ENCODE results near the gene CCDC61. TPM values are rescaled to one million over a fixed set of nuclear protein-coding genes. Genes with fewer than 3 reads are reported as not detected.

CCDC61 gene, protein sequence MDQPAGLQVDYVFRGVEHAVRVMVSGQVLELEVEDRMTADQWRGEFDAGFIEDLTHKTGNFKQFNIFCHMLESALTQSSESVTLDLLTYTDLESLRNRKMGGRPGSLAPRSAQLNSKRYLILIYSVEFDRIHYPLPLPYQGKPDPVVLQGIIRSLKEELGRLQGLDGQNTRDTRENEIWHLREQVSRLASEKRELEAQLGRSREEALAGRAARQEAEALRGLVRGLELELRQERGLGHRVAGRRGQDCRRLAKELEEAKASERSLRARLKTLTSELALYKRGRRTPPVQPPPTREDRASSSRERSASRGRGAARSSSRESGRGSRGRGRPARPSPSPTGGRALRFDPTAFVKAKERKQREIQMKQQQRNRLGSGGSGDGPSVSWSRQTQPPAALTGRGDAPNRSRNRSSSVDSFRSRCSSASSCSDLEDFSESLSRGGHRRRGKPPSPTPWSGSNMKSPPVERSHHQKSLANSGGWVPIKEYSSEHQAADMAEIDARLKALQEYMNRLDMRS
- 10 to 100 TPM; 24.3 to 27.6 TPM for total RNA-seq

DNA sequence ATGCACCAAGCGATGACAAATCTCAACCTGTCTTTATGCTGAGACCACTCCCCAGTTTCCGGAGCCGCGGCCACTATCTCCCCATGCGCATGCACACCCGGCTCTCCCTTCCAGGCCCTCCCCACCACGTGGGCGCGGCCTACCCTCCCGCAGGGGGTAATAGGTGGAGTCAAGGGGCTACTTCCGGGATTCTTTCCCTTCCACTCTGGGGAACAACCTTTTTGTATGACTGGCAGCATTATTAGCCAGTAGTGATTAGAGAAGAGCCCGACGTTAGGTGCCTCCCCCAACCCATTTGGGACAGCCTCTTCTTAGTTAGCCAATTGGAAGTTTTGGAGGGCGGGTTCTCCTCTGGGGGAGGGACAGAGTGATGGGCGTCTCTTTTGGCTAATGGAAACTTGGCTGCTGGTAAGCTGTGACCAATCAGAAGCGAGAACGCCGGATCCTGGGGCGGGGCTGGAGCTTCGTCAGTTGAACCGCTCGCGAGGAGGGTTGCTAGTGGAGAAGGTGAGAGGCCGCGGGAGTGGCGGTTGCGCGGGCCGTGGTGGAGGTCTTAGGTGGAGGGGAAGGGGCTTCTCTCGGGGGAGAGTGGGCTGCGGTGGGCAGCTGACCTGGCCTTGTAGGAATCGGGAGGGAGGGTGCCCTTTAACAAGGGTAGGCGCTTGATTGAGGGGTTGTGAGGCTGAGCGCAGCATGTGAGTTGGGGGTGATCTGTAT, at the start of gene CCDC61:
TSS of gene CCDC61 (plus strand) at position 470 of the 717 bp plus-strand sequence. CDS start 7,552 bp downstream, outside the sequence.
- Mint-ChIP-seq H3K9me3 (no peaks in the 10 kb centered on the region), H3K4me1 (peaks cover 20% of the 10 kb centered on the region), H3K27me3 (peaks cover 4% of the 10 kb centered on the region), H3K36me3 (ENCODE audit: low read depth) (peaks cover 14% of the 10 kb centered on the region), H3K4me3 (no peak within 1 kb of the TSS), H3K27ac (no peak within 1 kb of the TSS)
- peak; percentile 97 for ATAC-seq (replicated peaks)

DNA sequence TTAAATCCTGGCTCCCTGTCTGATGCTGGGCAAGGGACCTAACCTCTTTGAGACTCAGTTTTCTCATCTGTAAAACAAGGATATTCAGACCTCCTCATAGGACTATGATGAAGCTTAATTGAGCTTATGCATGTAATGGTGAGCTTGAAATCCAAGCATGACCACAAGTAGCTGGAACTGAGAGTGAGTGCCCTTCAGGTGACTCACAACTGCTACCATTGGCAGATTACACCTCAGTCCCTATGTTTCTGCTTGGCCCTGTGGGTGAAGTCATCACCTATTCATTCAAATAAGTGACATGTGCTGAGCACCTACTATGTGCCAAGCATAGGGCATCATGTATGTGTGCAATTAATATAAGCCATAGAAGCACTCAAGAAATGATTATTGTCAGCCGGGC, 47.3 kb upstream of the CCDC61 start:
- peak; percentile 29 for ATAC-seq (replicated peaks)
- H3K4me1 Mint-ChIP-seq: no peaks in the 10 kb centered on the region

DNA sequence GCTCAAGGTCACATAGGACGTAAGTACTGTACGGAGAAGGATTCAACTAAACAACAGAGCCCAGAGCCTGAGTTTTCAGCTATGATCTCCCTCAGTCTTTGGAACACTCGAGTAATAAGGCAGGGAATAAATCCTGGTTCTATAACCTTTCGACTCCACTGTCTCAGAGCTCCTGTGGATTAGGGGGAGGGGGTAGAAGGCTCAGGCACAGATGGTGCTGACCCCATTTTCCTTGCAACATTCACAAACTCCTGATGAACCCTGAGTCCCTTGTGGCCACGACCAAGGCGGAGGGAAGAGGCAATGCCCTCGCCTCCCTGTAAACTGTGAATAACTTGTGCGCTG, 43.0 kb upstream of the CCDC61 start:
- Mint-ChIP-seq H3K27ac (no peak overlapping the region), H3K27me3 (peaks cover 24% of the 10 kb centered on the region), H3K4me3 (peak overlapping the region; percentile 79), H3K9me3 (peaks cover 3% of the 10 kb centered on the region), H3K36me3 (ENCODE audit: low read depth) (no peaks in the 10 kb centered on the region), H3K4me1 (peaks cover 12% of the 10 kb centered on the region)
- no peak for ATAC-seq (replicated peaks)

More for the DNA sequence above, 47.3 kb upstream of the CCDC61 start:
- Mint-ChIP-seq H3K9me3 (no peaks in the 10 kb centered on the region), H3K27me3 (peaks cover 23% of the 10 kb centered on the region), H3K36me3 (ENCODE audit: low read depth) (no peaks in the 10 kb centered on the region), H3K27ac (no peak overlapping the region), H3K4me3 (no peak overlapping the region)

DNA sequence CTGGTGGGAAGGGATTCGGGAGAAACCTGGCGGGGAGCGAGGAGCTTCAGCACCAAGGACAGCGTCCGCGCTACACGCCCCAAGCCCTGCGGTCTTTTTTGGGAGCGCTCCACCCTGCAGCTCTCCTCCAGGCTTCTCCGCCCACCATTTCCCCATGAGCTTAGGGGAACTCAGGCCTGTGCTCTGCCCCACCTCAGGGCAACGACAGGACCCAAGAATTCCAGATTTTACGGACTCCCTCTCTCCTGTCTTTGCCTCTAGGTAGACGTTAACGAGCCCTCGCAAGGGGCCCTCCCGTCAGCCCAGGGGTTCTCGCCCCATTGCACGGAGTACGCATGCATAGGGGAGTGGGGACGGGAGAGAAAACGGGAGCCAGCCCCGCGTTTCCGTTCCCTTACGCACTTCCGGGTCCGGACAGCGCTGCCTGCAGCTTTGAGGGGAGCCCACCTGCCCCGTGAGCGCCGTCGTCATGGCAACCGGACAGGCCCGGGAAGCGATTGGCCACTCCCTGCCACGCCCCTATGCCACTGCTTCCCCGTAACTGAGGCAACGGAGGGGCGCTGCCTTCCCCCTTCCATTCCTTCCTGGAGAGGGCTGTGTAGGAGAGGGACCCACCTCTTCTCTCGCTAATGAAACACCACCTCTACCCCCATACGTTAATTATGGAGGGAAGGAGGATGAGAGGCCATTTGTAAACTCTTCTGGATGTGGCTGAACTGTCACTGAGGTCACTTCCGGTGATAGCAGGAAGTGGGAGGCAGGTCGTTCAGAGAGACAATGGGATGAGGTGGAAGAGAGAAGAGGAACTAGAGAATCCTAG, 42.4 kb upstream of the CCDC61 start:
- Mint-ChIP-seq H3K27me3 (peaks cover 24% of the 10 kb centered on the region), H3K4me3 (peak overlapping the region; percentile 79), H3K27ac (no peak overlapping the region), H3K4me1 (peaks cover 12% of the 10 kb centered on the region), H3K36me3 (ENCODE audit: low read depth) (no peaks in the 10 kb centered on the region), H3K9me3 (peaks cover 3% of the 10 kb centered on the region)
- ATAC-seq (replicated peaks): peak; percentile 67

DNA sequence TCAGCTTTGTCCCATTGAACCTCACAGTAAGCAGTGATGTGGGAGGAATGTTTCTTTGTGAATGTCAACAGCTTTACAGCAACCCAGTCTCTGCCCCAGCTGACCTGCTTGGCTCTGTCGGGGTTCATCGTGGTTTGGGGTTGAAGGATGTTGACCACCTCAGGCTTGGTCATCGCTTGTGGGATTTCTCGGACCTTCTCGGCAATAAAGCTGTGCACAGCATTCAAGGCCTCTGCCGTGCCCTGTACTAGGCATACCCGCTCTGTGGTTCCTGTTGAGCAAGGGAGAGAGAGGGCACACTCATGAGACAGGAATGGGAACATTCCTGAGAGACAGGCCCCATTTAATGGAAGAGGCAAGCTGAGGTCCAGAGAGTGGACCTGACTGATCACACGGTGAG, 41.6 kb upstream of the CCDC61 start:
- ATAC-seq (replicated peaks): no peak
- Mint-ChIP-seq H3K4me3 (peak overlapping the region; percentile 79), H3K27me3 (peaks cover 28% of the 10 kb centered on the region), H3K4me1 (peaks cover 12% of the 10 kb centered on the region), H3K9me3 (peaks cover 3% of the 10 kb centered on the region), H3K27ac (no peak overlapping the region), H3K36me3 (ENCODE audit: low read depth) (no peaks in the 10 kb centered on the region)

DNA sequence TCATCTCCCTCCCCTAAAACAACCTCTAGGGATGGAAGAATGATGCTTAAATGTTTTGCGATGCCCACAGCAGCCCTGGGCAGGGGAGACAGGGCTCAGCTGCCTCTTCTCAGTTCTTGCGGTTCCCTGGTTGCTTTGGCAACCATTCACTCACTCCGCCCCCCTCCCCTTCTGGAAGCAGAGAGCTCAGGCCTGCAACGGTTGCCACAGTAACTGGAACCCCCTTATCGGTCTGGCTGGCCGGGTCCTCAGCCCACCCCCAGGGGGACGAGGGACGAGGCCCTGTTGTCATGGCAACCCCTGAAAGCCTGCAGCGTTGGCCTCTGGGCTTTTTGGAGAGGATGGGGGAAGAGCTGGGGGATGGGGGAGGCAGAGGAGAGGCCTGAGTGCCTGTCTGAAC, 41.1 kb upstream of the CCDC61 start:
- peaks cover 28% of the 10 kb centered on the region for H3K27me3 Mint-ChIP-seq
- H3K36me3 Mint-ChIP-seq (ENCODE audit: low read depth): no peaks in the 10 kb centered on the region
- H3K27ac Mint-ChIP-seq: no peak overlapping the region
- peaks cover 12% of the 10 kb centered on the region for H3K4me1 Mint-ChIP-seq
- peaks cover 3% of the 10 kb centered on the region for H3K9me3 Mint-ChIP-seq
- no peak for ATAC-seq (replicated peaks)
- H3K4me3 Mint-ChIP-seq: no peak overlapping the region

DNA sequence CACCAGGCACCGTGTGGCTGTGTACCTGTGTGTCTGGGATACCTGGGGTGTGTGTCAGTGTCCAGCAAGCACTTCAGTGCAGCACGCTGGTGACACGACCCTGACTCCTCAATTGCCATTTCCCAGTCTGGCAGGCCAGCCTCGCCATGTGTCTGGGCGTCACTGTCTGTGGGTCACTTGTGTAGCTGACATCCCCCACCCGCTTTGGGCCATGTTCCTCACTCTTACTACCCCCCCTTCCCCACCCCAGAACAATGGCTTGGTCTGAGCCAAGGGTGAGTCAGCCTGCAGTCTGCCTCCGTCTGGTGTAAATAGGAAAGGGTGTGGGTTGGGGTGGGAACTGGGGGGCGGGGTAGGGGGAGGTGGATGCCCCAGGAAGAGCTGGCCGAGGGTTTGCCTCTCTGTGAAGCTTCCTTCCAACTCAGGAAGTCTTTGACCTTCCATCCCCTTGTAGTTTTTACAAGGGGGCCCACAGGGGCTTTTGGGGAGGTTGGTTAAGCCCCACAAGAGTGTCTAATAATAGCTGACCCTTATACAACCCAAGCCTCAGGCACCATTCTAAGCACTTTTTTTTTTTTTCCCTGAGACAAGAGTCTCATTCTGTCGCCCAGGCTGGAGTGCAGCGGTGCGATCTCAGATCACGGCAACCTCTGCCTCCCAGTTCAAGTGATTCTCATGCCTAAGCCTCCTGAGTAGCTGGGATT, 39.2 kb upstream of the CCDC61 start:
- Mint-ChIP-seq H3K4me1 (peaks cover 12% of the 10 kb centered on the region), H3K36me3 (ENCODE audit: low read depth) (no peaks in the 10 kb centered on the region), H3K27me3 (peaks cover 35% of the 10 kb centered on the region), H3K9me3 (peaks cover 3% of the 10 kb centered on the region), H3K27ac (no peak overlapping the region), H3K4me3 (no peak overlapping the region)
- ATAC-seq (replicated peaks): no peak

DNA sequence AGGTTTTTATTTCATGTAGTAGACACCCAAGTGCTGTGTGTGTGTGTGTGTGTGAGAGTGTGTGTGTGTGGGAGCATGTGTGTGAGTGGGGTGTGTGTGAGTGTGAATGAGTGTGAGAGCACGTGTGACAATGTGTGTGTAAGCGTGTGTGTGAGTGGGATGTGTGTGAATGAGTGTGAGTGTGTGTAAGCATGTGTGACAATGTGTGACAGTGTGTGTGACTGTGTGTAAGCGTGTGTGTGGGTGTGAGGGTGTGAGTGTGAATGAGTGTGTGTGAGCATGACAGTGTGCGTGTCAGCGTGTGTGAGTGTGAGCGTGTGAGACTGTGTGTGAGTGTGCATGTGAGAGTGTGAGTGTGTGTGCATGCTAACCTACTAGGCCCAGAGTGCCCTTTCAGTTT, 36.9 kb upstream of the CCDC61 start:
- Mint-ChIP-seq H3K36me3 (ENCODE audit: low read depth) (no peaks in the 10 kb centered on the region), H3K27me3 (peaks cover 42% of the 10 kb centered on the region), H3K4me3 (no peak overlapping the region), H3K27ac (no peak overlapping the region), H3K9me3 (peaks cover 1% of the 10 kb centered on the region), H3K4me1 (peaks cover 8% of the 10 kb centered on the region)
- no peak for ATAC-seq (replicated peaks)

DNA sequence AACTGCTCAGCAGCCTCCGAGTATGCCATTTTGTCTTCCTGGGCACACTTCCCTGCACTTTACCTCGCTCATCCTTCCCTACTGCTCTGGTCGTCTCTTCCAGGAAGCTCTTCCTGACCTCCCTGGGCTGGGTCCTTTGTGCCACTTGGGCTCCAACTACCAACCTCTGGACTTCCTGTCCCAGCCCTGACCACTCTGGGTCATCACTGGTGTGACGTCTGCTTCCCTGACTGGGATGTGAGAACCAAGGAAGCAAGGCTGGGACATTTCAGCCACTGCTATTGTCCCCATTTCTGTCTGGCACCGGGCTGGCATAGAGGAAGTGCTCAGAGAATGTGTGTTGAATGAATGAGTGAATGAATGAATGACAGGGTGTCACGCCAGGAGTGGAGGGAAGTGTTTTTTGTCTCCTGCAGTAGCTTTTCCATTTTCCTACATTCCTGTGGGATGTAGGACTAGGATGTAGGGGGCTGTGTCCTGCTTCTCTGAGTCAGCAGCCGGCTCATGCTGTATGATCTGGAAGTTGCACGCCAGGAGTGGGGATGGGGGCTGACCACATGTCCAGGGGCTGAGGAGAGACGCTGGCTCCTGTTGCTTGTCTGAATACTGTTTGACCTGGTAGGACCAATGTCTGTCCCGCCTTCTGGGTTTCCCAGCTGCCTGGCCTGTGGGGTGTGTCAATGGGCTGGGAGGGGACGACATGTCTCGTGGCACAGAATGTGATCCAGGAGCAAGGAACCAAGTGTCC, 36.3 kb upstream of the CCDC61 start:
- ATAC-seq (replicated peaks): no peak
- peaks cover 7% of the 10 kb centered on the region for H3K4me1 Mint-ChIP-seq
- H3K36me3 Mint-ChIP-seq (ENCODE audit: low read depth): no peaks in the 10 kb centered on the region
- no peaks in the 10 kb centered on the region for H3K9me3 Mint-ChIP-seq
- no peak overlapping the region for H3K27ac Mint-ChIP-seq
- H3K4me3 Mint-ChIP-seq: no peak overlapping the region
- H3K27me3 Mint-ChIP-seq: peaks cover 39% of the 10 kb centered on the region

DNA sequence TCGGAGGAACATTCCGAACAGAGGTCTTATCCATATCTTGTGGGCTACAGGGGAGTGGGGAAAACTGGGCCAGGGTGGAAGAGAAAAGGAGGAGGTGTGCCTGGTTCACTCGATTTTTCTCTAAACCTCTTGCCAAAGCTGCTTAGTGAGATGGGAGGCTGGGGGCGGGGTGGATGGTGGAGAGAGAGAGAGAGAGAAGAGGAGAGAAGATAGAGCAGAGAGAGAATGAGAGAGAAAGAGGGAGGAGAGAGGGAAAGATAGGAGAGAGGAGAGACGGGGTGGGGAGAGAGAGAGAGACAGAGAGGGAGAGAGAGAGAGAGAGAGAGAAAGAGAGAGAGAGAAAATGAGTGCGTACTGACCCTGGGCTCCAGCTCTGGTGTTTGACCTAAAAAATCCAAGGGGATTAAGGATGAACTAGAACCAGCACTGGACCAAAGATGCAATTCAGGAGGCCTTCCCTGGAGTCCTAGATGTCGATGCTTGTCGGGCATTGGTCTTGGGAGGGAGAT, 35.7 kb upstream of the CCDC61 start:
- no peak for ATAC-seq (replicated peaks)
- Mint-ChIP-seq H3K27ac (no peak overlapping the region), H3K9me3 (no peaks in the 10 kb centered on the region), H3K36me3 (ENCODE audit: low read depth) (no peaks in the 10 kb centered on the region), H3K4me1 (peaks cover 7% of the 10 kb centered on the region), H3K27me3 (peaks cover 39% of the 10 kb centered on the region), H3K4me3 (no peak overlapping the region)

DNA sequence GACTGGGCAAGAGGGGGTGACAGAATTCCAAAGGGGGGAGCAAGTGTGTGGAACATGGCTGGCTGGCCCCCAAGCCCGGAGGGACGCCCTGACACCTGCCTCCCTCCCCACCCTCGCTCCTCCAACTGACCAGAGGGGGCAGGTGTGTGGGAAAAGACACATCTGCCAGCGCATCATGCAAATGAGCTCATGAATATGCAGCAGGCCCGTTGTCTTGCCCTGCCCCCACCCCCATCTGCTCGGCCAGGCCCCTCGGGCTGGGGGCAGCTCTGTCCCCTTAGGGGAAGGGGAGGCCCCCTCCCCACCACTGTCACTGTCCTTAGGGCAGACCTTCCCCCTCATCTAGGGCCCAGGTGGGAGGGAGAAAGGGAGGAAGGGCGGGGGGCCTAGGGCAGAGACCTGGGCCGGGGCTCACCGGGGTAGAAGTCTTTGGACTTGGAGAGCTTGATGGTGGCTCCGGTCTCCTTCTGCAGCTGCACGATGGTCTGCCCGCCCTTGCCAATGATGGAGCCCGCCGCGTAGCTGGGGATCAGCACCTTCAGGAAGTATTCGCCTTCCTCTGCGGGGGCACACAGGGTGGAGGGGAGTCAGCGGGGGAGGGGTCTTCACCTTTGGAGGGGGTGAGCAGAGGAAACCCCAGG, 34.6 kb upstream of the CCDC61 start:
- Mint-ChIP-seq H3K4me1 (no peaks in the 10 kb centered on the region), H3K36me3 (ENCODE audit: low read depth) (no peaks in the 10 kb centered on the region), H3K9me3 (no peaks in the 10 kb centered on the region), H3K27me3 (peaks cover 35% of the 10 kb centered on the region), H3K27ac (no peak overlapping the region), H3K4me3 (no peak overlapping the region)
- ATAC-seq (replicated peaks): no peak

DNA sequence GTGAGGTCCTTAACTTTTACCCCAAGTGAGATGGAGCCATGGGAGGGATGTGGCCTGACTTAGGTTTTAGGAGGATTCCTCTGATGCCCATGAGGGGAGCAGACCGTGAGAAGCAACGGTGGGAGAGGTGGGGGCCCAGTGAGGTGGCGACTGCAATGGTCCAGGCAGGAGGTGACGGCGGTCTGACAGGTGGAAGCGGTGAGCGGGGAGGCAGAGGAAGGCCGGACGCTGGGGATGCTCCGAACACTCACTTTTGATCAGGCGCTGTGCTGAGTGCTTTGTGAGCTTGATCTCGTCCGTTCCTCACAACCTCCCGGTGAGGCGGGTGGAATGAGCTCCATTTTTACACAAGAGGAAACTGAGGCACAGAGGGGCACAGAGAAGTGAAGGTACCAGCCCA, 33.2 kb upstream of the CCDC61 start:
- H3K4me1 Mint-ChIP-seq: no peaks in the 10 kb centered on the region
- H3K27me3 Mint-ChIP-seq: peaks cover 39% of the 10 kb centered on the region
- no peaks in the 10 kb centered on the region for H3K36me3 Mint-ChIP-seq (ENCODE audit: low read depth)
- no peaks in the 10 kb centered on the region for H3K9me3 Mint-ChIP-seq
- no peak overlapping the region for H3K27ac Mint-ChIP-seq
- ATAC-seq (replicated peaks): no peak
- H3K4me3 Mint-ChIP-seq: no peak overlapping the region

DNA sequence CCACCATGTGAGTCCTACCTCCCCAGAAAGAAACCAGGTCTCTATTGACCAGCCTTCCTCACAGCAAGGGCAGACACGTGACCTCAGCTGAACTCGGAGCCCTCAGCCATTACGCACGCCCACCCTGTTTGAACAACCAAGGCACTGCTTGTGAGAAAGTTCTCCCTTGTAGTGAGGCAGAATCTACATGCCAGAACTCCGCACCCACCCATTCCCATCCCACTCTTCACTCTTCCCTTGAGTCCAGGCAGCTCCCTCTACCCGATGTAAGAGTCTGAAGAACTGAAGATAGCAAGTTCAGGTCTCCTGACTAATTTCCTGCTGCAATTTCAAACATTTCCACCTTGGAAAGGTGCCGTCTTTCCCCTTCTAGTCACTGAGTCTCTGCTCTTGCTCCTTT, 28.0 kb upstream of the CCDC61 start:
- no peak for ATAC-seq (replicated peaks)
- no peak overlapping the region for H3K27ac Mint-ChIP-seq
- H3K27me3 Mint-ChIP-seq: peaks cover 44% of the 10 kb centered on the region
- H3K4me1 Mint-ChIP-seq: peaks cover 6% of the 10 kb centered on the region
- H3K36me3 Mint-ChIP-seq (ENCODE audit: low read depth): no peaks in the 10 kb centered on the region
- no peak overlapping the region for H3K4me3 Mint-ChIP-seq
- no peaks in the 10 kb centered on the region for H3K9me3 Mint-ChIP-seq
